H9 (cell line): ENCODE results near the gene HLA-DQB2. TPM values are rescaled to one million over a fixed set of nuclear protein-coding genes. Genes with fewer than 3 reads are reported as not detected.

ENCODE experiments used
- DNase-seq: peaks from one replicate; pipeline ENCODE4 v3.0.0-alpha.2; 2017
- H2AFZ ChIP-seq: one replicate; pipeline ENCODE4 v1.6.1; 2013; ENCODE audit warnings: mild to moderate bottlenecking, low read length, control low read depth, moderate library complexity
- H2AK5ac ChIP-seq: 2 replicates; pipeline ENCODE4 v1.6.1; 2013; ENCODE audit warnings: low read length, control low read depth, mixed read lengths; ENCODE audit not compliant: insufficient read length
- H2BK120ac ChIP-seq: one replicate; pipeline ENCODE4 v1.6.1; 2013; ENCODE audit warnings: low read depth, mild to moderate bottlenecking, low read length, control low read depth, inconsistent platforms; ENCODE audit not compliant: poor library complexity, severe bottlenecking
- H2BK12ac ChIP-seq: 2 replicates; pipeline ENCODE4 v1.6.1; 2013; ENCODE audit warnings: low read length, control low read depth, mixed read lengths, low read depth; ENCODE audit not compliant: insufficient read length
- H2BK15ac ChIP-seq: 2 replicates; pipeline ENCODE4 v1.6.1; 2013; ENCODE audit warnings: low read depth, low read length, control low read depth
- H2BK20ac ChIP-seq: one replicate; pipeline ENCODE4 v1.6.1; 2013; ENCODE audit warnings: low read depth, mild to moderate bottlenecking, low read length, control low read depth, inconsistent platforms; ENCODE audit not compliant: poor library complexity, severe bottlenecking
- H2BK5ac ChIP-seq: 2 replicates; pipeline ENCODE4 v1.6.1; 2013; ENCODE audit warnings: low read length, control low read depth, mixed read lengths; ENCODE audit not compliant: insufficient read length
- H3K14ac ChIP-seq: 2 replicates; pipeline ENCODE4 v1.6.1; 2013; ENCODE audit warnings: low read length, control low read depth; ENCODE audit not compliant: insufficient read depth
- H3K18ac ChIP-seq: 2 replicates; pipeline ENCODE4 v1.6.1; 2013; ENCODE audit warnings: low read depth, mild to moderate bottlenecking, mixed read lengths, low read length, control low read depth; ENCODE audit not compliant: insufficient read length
- H3K23ac ChIP-seq: 2 replicates; pipeline ENCODE4 v1.6.1; 2013; ENCODE audit warnings: low read length, control low read depth, mixed read lengths, low read depth; ENCODE audit not compliant: insufficient read length
- H3K23me2 ChIP-seq: 2 replicates; pipeline ENCODE4 v1.6.1; 2013; ENCODE audit warnings: low read depth, mild to moderate bottlenecking, mixed read lengths, low read length, control low read depth; ENCODE audit not compliant: insufficient read length, poor library complexity, severe bottlenecking
- H3K27ac ChIP-seq: 2 replicates; pipeline ENCODE4 v1.5.1; 2013; ENCODE audit warnings: low read length, control low read depth, mixed read lengths, low read depth; ENCODE audit not compliant: insufficient read length
- H3K27me3 ChIP-seq: 2 replicates; pipeline ENCODE4 v1.6.1; 2013; ENCODE audit warnings: low read length, control low read depth, inconsistent platforms; ENCODE audit not compliant: insufficient read depth
- H3K4ac ChIP-seq: 2 replicates; pipeline ENCODE4 v1.6.1; 2013; ENCODE audit warnings: low read depth, mild to moderate bottlenecking, control low read depth, inconsistent platforms, low read length, moderate library complexity
- H3K4me1 ChIP-seq: 2 replicates; pipeline ENCODE4 v1.6.1; 2013; ENCODE audit warnings: low read length, control low read depth, inconsistent platforms; ENCODE audit not compliant: insufficient read depth
- H3K4me2 ChIP-seq: 2 replicates; pipeline ENCODE4 v1.6.1; 2013; ENCODE audit warnings: low read length, control low read depth, mixed read lengths; ENCODE audit not compliant: insufficient read length, insufficient read depth
- H3K56ac ChIP-seq: 2 replicates; pipeline ENCODE4 v1.6.1; 2013; ENCODE audit warnings: low read depth, mild to moderate bottlenecking, mixed read lengths, low read length, control low read depth; ENCODE audit not compliant: insufficient read length
- H3K79me1 ChIP-seq: 2 replicates; pipeline ENCODE4 v1.6.1; 2013; ENCODE audit warnings: low read depth, mild to moderate bottlenecking, moderate library complexity, low read length, control low read depth, inconsistent platforms; ENCODE audit not compliant: insufficient read depth, poor library complexity, severe bottlenecking
- H3K79me2 ChIP-seq: 2 replicates; pipeline ENCODE4 v1.6.1; 2013; ENCODE audit warnings: low read length, control low read depth, inconsistent platforms; ENCODE audit not compliant: insufficient read depth
- H3K9ac ChIP-seq: 2 replicates; pipeline ENCODE4 v1.6.1; 2013; ENCODE audit warnings: low read length, control low read depth, mixed read lengths; ENCODE audit not compliant: insufficient read length; ENCODE audit errors: extremely low read depth
- H3K9me3 ChIP-seq: one replicate; pipeline ENCODE4 v1.6.1; 2013; ENCODE audit warnings: low read depth, low read length, inconsistent platforms; ENCODE audit not compliant: control insufficient read depth
- H3T11ph ChIP-seq: one replicate; pipeline ENCODE4 v1.6.1; 2013; ENCODE audit warnings: mild to moderate bottlenecking, low read length, control low read depth, inconsistent platforms
- H4K20me1 ChIP-seq: one replicate; pipeline ENCODE4 v1.6.1; 2013; ENCODE audit not compliant: control insufficient read depth, insufficient read length, insufficient read depth
- H4K5ac ChIP-seq: 2 replicates; pipeline ENCODE4 v1.6.1; 2013; ENCODE audit warnings: low read depth, mild to moderate bottlenecking, mixed read lengths, low read length, control low read depth; ENCODE audit not compliant: insufficient read length
- H4K8ac ChIP-seq: replicated peaks from 2 replicates; pipeline ENCODE4 v1.6.1; 2013; ENCODE audit warnings: low read length, control low read depth, mixed read lengths, low read depth; ENCODE audit not compliant: insufficient read length
- H4K91ac ChIP-seq: 2 replicates; pipeline ENCODE4 v1.6.1; 2013; ENCODE audit warnings: low read depth, mild to moderate bottlenecking, moderate library complexity, mixed read lengths, low read length, control low read depth; ENCODE audit not compliant: insufficient read length
- H3K27ac Mint-ChIP-seq, 3 experiments: 2 replicates in 2 of 3; 3 replicates in 1 of 3; pipeline ENCODE4 v1.8.0; 2020 to 2021; ENCODE audit warnings: mixed read lengths in 3 of 3, mild to moderate bottlenecking in 1 of 3, moderate library complexity in 1 of 3
- H3K27me3 Mint-ChIP-seq: 2 replicates; pipeline ENCODE4 v1.8.0; 2021; ENCODE audit warnings: low read depth, mild to moderate bottlenecking, moderate library complexity, mixed read lengths
- H3K36me3 Mint-ChIP-seq, 3 experiments: 2 replicates in 2 of 3; 3 replicates in 1 of 3; pipeline ENCODE4 v1.8.0; 2020 to 2021; ENCODE audit warnings: low read depth in 3 of 3, mixed read lengths in 3 of 3; ENCODE audit not compliant: insufficient read depth in 1 of 3
- H3K4me1 Mint-ChIP-seq, 2 experiments: 2 replicates each; pipeline ENCODE4 v1.8.0; 2020; ENCODE audit warnings: mixed read lengths in 2 of 2
- H3K4me3 Mint-ChIP-seq, 2 experiments: 2 replicates in 1 of 2; 3 replicates in 1 of 2; pipeline ENCODE4 v1.8.0; 2020 to 2021; ENCODE audit warnings: mild to moderate bottlenecking in 2 of 2, mixed read lengths in 2 of 2, moderate library complexity in 1 of 2
- H3K9me3 Mint-ChIP-seq, 2 experiments: 2 replicates in 1 of 2; 3 replicates in 1 of 2; pipeline ENCODE4 v1.8.0; 2020; ENCODE audit warnings: mild to moderate bottlenecking in 2 of 2, mixed read lengths in 2 of 2, moderate library complexity in 1 of 2
- WGBS: extraction: QIAGEN DNeasy Blood & Tissue Kit; methylation state at CpG from one replicate; pipeline ENCODE4 v1.1.7; 2013; ENCODE audit warnings: missing lambda C conversion rate, low lambda C conversion rate, mixed read lengths; ENCODE audit not compliant: insufficient read length; ENCODE audit errors: extremely low coverage; 5-methylcytosine and 5-hydroxymethylcytosine counted together
- total RNA-seq: library from RNA; stranded (reverse); gene quantifications from 2 replicates; pipeline ENCODE4 v1.2.1, GENCODE V29; 2021
- TF ChIP-seq, protein P1 (sequence below): fragments of 200-600 bp; sonication (generic); conservative IDR thresholded peaks from 3 replicates; pipeline ENCODE4 v1.8.0; 2021; ENCODE audit warnings: antibody characterized with exemption, mild to moderate bottlenecking

Gene HLA-DQB2
- total RNA-seq, 1 experiment from 2014 or later: not detected

DNA sequence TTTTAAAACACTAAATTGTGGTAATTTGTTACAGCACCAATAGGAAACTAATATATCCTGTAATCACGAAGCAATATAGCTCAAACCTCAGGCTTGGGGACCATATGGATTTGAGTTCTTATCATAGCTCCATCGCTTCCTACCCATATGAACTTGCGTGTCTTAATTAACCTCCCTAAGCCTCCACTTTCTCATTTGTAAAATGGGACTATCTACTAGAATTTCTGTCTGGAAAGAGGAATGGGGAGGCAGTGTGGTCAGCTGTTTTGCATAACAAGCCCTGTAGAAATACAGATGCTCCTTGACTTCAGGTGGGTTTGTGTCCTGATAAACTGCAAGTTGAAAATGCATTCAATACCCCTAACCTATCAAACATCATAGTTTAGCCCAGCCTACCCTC is 36.4 kb upstream of the HLA-DQB2 start:
- no peak overlapping the region for H4K8ac ChIP-seq
- no peak overlapping the region for H3K4me2 ChIP-seq
- no peak overlapping the region for H2BK5ac ChIP-seq
- DNase-seq: no peak
- H4K20me1 ChIP-seq: no peaks in the 10 kb centered on the region
- H3K56ac ChIP-seq: no peak overlapping the region
- no peak overlapping the region for H4K91ac ChIP-seq
- Mint-ChIP-seq H3K27me3 (peaks cover 46% of the 10 kb centered on the region), H3K27ac (no peak overlapping the region), H3K9me3 (peaks cover 8 to 9% of the 10 kb centered on the region in 2 experiments), H3K4me3 (no peak overlapping the region; a peak in 1 of 5 replicates), H3K36me3 (peaks cover 0 to 6% (median 0%) of the 10 kb centered on the region in 3 experiments; a peak in 2 of 7 replicates), H3K4me1 (peaks cover 8 to 10% of the 10 kb centered on the region in 2 experiments)
- no peaks in the 10 kb centered on the region for H3K23me2 ChIP-seq
- no peaks in the 10 kb centered on the region for H3K4me1 ChIP-seq
- no peak overlapping the region for H3K4ac ChIP-seq
- H2BK12ac ChIP-seq: no peak overlapping the region
- no peak overlapping the region for H2AK5ac ChIP-seq
- H3K23ac ChIP-seq: no peak overlapping the region
- H4K5ac ChIP-seq: no peak overlapping the region
- no peaks in the 10 kb centered on the region for H3K27me3 ChIP-seq
- H3K79me2 ChIP-seq: no peaks in the 10 kb centered on the region
- TF ChIP-seq, protein P1, sequence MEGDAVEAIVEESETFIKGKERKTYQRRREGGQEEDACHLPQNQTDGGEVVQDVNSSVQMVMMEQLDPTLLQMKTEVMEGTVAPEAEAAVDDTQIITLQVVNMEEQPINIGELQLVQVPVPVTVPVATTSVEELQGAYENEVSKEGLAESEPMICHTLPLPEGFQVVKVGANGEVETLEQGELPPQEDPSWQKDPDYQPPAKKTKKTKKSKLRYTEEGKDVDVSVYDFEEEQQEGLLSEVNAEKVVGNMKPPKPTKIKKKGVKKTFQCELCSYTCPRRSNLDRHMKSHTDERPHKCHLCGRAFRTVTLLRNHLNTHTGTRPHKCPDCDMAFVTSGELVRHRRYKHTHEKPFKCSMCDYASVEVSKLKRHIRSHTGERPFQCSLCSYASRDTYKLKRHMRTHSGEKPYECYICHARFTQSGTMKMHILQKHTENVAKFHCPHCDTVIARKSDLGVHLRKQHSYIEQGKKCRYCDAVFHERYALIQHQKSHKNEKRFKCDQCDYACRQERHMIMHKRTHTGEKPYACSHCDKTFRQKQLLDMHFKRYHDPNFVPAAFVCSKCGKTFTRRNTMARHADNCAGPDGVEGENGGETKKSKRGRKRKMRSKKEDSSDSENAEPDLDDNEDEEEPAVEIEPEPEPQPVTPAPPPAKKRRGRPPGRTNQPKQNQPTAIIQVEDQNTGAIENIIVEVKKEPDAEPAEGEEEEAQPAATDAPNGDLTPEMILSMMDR: no peak
- no CpG with 5 or more reads among the region's 3 CpGs for WGBS
- no peak overlapping the region for H2BK120ac ChIP-seq
- H2AFZ ChIP-seq: no peak overlapping the region
- H3K9ac ChIP-seq: no peak overlapping the region
- H3K27ac ChIP-seq: no peak overlapping the region
- no peak overlapping the region for H2BK20ac ChIP-seq
- no peak overlapping the region for H3K14ac ChIP-seq
- H3K18ac ChIP-seq: no peak overlapping the region
- H3K79me1 ChIP-seq: no peaks in the 10 kb centered on the region
- H3K9me3 ChIP-seq: no peaks in the 10 kb centered on the region
- no peak overlapping the region for H2BK15ac ChIP-seq
- H3T11ph ChIP-seq: no peak overlapping the region
